NCI-H1694 treated with DMSO at 0.1 percent for 48 hours (cell line): ENCODE results near the gene ALG11.

Experiments
- DNase-seq: peaks from one replicate; lab custom pipeline; 2025; lab: John Stamatoyannopoulos, UW

The ALG11 gene

GRCh38 chr13:51997641-51998330 lies 14.4 kb upstream of the ALG11 start:
- DNase-seq = no peak

- DNase-seq = no peak
Measured at GRCh38 chr13:51998723-51999509, 13.3 kb upstream of the ALG11 start.

DNA sequence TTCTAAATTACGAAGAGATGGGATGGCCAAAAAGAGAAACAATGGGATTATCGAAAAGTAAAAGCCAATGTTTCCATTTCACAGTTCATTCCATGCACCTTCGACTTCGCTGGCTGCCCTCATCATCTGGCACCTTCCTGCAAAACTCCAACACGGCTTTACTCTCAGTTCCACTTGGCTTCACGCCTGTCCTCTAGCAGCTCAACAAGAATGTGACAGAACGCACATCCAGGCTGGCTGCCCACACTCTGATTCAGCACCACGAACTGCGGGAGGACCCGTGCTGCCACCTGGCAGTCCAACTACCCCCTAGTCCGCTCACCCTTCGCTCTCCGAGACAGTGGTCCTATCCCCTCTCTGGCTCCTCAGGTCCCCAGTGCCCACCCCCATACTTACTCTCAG lies 12.7 kb upstream of the ALG11 start:
- no peak for DNase-seq

- no peak for DNase-seq
Measured at GRCh38 chr13:51999921-52000320, 12.3 kb upstream of the ALG11 start.

GRCh38 chr13:52001120-52001731 lies 11.0 kb upstream of the ALG11 start:
- peak; percentile 63 for DNase-seq

GRCh38 chr13:52002361-52002760 lies 9.8 kb upstream of the ALG11 start:
- DNase-seq = no peak

GRCh38 chr13:52003541-52003940 lies 8.7 kb upstream of the ALG11 start:
- DNase-seq = peak; percentile 26

DNA sequence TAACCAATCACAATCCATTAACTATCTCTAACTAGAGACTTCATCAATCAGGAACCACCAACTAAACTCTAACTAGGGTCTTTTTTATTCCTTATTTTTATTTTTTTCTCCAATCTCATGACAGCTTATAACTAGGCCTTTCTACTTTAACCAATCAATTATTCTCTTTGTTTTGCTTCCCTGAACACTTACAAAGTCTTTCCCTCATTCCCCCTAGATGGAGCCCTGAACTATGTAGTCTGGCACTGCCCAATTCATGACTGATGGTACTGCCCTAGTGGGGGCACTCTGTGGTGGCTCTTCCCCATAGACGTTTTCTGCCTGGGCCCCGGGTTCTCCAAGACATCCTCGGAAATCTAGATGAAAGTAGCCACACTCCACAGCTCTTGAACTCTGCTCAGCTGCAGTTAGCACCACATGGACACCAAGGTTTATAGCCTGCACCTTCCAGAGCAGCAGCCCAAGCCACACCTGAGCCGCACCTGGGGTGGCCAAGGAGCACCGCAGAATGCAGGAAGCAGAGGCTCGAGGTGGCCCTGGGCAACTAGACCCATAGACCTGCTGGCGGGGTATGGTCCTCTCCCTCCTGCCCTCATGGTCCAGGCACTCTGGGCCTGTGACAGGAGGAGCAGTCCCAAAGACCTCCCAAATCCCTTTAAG lies 7.6 kb upstream of the ALG11 start:
- DNase-seq = no peak

- DNase-seq = no peak
Measured at GRCh38 chr13:52005841-52006522, 6.2 kb upstream of the ALG11 start.

- DNase-seq = no peak
Measured at GRCh38 chr13:52006523-52007245, 5.5 kb upstream of the ALG11 start.

DNA sequence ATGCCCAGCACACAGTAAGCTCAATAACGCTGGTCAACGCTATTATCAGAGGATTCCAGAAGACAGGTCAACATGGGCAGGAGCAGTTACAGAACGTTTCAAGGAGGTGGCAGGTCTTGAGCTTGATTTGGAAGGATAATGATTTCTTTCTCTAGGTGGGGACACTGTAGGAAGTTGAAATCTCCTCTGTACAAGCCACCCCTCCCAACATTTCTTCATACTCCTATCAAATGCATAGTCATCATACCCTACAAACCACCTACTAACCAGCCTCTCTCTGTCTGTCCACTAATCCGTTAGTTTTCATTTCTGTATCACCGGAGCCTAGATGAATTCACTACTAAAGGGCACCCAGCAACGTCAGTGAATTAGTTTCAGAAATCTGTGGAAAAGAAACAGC lies 2.3 kb upstream of the ALG11 start:
- no peak for DNase-seq

GRCh38 chr13:52010890-52011631 lies 1.1 kb upstream of the ALG11 start, which contains the start of gene ATP7B:
Gene ATP7B (minus strand): TSS chr13:52011450. CDS start chr13:52011337, 113 bp downstream.
- DNase-seq = no peak

GRCh38 chr13:52012512-52012836 lies 276 bp downstream of the ALG11 start:
- no peak for DNase-seq

DNA sequence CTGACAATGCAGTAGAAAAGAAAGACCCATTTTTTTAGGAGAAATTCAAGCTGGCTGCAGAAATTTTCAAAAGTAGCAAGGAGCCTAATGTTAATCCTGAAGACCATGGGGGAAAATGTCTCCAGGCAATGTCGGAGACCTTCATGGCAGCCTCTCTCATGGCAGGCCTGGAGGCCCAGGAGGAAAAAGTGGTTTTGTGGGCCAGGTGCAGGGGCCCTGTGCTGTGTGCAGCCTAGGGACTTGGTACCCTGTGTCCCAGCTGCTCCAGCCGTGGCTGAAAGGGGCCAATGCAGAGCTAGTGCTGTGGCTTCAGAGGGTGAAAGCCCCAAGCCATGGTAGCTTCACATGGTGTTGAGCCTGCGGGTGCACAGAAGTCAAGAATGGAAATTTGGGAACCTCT lies 4.1 kb downstream of the ALG11 start:
- DNase-seq = no peak

DNA sequence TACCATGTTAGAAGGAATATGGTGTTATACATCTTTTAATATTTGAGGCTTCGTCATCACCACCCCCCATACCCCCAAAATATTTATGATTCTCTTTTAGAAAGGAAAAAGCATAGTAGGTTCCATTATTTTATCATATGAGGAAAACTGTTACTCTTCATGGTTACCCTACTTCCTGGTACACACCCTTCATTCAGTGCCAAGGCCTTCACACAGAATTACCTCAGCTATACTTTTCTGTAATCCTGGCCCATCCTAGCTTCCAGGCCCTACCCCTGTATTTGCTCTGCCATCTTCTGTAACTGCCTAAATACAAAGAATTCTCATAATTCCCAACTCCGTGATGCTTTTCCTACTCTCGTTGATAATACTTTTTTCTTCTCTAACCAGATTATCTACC lies 8.0 kb downstream of the ALG11 start:
- no peak for DNase-seq

DNA sequence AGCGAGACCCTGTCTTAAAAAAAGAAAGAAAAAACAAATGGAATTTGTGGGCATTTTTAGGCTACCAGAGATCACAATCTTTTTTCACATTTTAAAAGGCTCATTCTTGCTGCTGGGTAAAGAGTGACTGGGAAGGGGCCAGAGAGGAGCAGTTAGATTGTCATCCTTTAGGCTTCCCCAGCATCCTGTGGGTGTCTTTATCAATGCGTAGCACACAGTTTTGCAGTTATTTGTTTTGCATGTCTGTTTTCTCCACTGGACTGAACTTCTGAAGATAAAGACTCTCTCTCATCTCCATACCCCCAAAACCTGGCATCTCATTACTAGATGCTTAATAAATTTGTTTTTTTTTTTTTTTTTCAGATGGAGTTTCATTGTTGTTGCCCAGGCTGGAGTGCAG lies 10.2 kb downstream of the ALG11 start:
- no peak for DNase-seq

DNA sequence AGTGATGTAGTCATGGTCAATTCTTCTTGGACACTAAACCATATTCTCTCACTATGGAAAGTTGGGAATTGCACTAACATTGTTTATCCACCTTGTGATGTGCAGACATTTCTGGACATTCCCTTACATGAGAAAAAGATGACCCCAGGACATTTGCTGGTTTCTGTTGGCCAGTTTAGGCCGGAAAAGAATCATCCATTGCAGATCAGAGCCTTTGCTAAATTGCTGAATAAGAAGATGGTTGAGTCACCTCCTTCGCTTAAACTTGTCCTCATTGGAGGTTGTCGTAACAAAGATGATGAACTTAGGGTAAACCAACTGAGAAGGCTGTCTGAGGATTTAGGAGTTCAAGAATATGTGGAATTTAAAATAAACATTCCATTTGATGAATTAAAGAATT lies 12.3 kb downstream of the ALG11 start, which contains the start of gene UTP14C:
TSS of gene UTP14C (plus strand) at position 211 of the 400 bp plus-strand sequence. CDS start 4,114 bp downstream, outside the sequence.
- DNase-seq = no peak

- no peak for DNase-seq
Measured at GRCh38 chr13:52025475-52026245, 13.5 kb downstream of the ALG11 start.

GRCh38 chr13:52026246-52026626 lies 14.0 kb downstream of the ALG11 start:
- no peak for DNase-seq

DNA sequence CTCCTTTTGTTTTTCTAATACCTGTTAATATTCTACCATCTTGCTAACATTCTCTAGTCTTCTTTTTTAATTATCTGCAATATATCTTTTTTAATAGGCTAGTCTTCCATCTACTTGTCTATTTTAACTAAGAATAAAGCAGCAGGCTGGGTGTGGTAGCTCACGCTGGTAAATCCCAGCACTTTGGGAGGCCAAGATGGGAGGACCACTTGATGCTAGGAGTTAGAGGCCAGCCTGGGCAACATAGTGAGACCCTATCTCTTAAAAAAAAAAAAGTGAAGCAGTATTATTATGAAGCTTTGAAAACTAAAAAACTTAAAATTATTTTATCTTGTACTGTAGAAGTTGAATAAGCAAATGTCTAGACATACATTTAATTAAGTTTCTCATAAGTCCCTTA lies 15.6 kb downstream of the ALG11 start:
- no peak for DNase-seq
